Fibroblast of skin of right biceps (primary cell): ENCODE measurements around the gene SLC5A11.

ENCODE experiments used
- DNase-seq: peaks from one replicate; pipeline ENCODE4 v3.0.0-alpha.2; 2013

Gene SLC5A11

DNA sequence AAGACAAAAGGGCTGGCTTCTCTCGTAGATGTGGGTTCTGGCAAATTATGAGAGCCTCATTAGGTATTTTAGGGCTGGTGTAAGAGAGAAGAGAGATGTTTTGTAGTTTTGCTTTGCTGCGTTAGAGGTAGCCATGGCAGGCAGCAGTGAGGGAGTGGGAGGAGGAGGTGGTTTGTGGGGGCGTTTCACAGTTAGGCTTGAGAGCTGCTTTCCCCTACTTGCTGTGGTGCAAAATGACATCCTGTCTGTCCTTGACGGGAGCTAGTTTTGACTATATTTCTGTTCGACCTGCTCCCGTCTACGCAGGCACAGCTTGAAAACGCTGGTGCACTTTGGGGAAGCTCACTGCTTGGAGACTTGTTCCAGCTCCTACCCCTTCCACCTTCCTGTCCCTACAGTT lies 75.5 kb downstream of the SLC5A11 start:
- DNase-seq = no peak

DNA sequence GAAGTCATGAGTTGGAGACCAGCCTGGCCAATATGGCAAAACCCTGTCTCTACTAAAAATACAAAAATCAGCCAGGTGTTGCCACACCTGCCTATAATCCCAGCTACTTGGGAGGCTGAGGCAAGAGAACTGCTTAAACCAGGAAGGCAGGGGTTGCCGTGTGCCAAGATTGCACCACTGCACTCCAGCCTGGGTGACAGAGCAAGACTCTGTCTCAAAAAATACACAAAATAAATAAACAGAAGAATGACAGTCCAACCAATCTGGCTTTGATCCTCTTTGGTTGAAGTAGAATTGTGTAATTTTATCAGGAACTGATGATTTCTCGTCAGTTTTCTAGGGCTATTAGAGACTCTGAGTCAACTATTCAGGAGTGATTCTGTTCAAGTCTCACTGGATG lies 79.4 kb downstream of the SLC5A11 start:
- DNase-seq = no peak

DNA sequence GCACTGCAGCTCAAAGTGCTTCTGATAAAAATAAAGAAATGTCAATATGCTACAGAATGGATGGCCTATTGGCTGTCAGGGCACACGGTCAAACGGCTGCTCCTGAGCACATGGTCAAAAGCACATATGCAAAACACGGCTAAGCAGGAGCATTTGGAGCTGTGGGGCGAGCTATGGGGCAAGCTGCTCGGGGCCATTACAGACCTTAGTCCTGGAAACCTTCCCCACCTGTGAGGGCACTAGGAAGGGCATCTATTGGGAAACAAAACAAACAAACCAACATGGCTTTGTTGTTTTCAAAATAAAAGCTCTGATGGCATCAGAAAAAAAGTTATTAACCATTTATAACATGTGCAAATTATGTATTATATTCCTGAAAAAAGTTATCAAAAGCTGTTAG lies 83.6 kb downstream of the SLC5A11 start:
- DNase-seq = no peak

- DNase-seq = no peak
Measured at GRCh38 chr16:24930440-24930839, 84.7 kb downstream of the SLC5A11 start.

GRCh38 chr16:24931091-24931490 lies 85.3 kb downstream of the SLC5A11 start:
- DNase-seq = no peak

- no peak for DNase-seq
Measured at GRCh38 chr16:24935336-24935735, 89.6 kb downstream of the SLC5A11 start.

DNA sequence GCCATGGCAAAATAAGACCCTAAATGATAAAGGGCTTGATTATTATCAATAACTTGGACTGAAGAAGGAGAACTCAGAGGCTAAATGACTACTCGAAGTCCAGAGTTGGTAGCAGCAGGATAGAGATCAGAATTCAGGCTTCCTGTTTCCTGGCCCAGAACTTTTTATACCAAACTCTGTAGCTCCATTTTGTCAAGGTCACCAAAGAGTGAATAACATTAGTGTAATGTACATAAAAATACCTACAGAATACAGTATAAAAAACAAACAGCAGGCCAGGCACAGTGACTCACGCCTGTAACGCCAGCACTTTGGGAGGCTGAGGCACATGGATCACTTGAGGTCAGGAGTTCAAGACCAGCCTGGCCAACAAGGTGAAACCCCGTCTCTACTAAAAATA lies 90.4 kb downstream of the SLC5A11 start:
- no peak for DNase-seq

DNA sequence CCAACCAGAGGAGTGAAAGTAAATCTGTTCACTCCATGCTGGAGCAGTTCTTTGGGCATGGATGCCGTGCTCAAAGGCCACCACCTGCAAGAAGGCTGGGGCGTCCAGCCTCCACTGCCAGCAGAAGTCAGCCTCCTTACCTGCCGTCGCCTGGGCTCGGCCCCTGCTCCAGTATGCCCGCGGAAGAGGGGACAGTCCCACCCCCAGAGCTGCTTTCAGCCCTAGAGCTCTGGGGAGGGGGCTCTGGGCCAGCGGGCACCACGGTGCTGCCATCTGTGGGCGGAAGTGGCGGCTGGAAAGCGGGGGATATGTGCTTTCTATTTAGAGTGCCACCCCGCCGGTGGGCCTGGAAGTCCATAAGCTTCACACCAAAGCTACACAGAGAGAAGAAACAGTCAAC lies 93.5 kb downstream of the SLC5A11 start:
- DNase-seq = no peak

DNA sequence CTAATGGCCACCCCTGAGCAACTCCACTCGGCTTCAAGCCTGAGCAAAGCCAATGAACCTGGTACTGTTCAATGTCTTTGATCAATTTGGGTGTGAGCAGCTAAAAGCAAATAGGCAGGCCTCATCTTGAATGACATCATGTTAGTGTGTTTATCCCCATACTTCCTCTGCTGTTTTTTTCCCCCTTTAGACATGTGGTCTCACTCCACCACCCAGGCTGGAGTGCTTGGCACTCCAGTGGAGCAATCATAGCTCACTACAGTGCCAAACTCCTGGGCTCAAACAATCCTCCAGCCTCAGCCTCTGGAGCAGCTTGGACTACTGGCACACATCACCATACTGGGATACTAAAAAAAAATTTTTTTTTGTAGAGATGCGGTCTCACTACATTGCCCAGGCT lies 94.0 kb downstream of the SLC5A11 start:
- DNase-seq = no peak

- no peak for DNase-seq
Measured at GRCh38 chr16:24943471-24943870, 97.7 kb downstream of the SLC5A11 start.

DNA sequence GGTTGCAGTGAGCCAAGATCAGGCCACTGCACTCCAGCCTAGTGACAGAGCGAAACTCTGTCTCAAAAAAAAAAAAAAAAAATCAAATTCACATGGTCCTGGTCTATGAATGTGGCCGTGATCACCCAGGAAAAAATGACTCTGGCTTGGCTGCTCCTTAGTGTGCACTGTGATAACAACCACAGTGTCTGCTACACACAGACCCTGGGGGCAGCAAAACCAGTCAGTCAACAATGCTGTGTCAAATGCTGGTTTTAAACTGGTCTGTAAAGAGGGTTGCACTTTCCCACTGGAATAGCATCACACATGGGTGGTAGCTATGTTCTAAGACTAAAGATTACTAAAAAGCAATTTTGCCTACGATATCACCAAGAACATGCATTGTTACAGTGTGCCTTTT lies 98.4 kb downstream of the SLC5A11 start:
- DNase-seq = no peak

GRCh38 chr16:24946155-24946554 lies 100.4 kb downstream of the SLC5A11 start:
- no peak for DNase-seq

DNA sequence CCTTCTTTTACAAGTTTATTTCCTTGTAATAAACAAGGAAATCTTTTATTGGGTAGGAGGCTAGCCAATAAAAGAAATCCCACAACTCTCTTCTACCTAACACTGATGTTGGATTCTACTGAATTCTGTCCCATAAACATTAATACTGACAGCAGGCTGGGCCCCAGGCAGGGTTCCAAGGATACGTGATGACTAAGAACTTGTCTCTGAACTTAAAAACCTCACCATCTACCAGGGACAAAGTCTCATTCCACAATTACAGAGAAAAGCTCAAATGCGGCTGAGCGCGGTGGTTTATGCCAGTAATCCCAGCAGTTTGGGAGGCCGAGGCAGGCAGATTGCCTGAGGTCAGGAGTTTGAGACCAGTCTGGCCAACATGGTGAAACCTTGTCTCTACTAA lies 104.5 kb downstream of the SLC5A11 start:
- peak; percentile 68 for DNase-seq

GRCh38 chr16:24953306-24953705 lies 107.5 kb downstream of the SLC5A11 start:
- DNase-seq = no peak

DNA sequence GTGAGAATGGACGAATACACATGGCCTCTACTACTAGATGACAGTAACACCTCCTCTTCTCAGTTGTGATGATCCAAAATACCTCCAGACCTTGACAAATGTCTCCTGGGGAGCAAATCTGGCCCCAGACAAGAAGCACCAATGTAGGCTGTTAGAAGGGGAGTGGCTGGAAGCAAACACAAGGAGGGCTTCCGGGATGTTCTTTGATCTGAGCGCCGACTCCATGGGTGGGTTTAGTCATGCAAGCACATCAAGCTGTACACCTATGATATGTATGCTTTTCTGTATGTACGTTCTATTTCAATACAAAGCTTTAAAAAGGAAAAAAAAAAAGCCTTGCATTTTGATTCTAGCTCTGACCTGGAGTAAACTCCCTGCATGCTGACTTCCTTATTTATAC lies 108.0 kb downstream of the SLC5A11 start:
- no peak for DNase-seq

DNA sequence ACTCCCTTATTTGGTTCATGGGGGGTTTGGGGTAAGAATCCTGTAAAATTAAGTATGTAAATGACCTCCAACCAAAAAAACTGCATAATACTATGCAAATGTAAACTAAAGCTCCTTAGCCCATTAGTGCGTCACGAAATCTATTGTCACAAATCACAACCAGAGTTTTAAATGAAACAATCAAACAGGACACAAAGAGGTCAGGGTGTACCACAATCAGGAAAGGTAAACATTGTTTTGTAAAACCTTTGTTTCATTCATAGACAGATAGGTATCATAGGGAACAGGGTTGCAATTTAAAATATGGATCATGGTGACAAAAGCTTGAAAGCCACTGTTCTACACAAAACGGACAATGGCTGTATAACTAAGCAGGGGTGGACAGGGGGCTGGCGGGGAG lies 108.4 kb downstream of the SLC5A11 start:
- DNase-seq = no peak

- peak; percentile 15 for DNase-seq
Measured at GRCh38 chr16:24955975-24956731, 110.4 kb downstream of the SLC5A11 start.

DNA sequence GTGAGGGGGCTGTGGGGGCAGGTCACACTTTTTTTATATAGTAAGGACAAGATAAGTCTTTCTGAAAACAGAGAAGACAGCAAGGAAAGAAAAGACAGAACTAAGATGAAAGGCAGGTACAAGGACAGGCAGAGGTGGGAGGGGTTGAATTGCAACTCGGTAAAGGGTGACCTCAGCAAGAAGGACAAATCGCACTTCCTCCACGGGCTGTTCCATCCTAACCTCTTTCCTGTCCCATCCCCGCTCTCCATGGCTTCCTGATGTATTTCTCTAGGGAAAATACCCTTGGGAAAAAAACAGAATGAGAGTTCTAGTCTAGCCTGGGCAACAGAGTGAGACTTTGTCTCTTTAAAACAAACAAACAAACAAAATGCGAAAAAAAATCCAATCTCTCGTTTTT lies 112.1 kb downstream of the SLC5A11 start:
- no peak for DNase-seq
